PC-3 (cell line): ENCODE measurements around the gene FAM184A.

Experiments used
- CTCF ChIP-seq: fragments of 300-600 bp; sonication (generic); conservative IDR thresholded peaks from 2 replicates; pipeline ENCODE4 v1.5.1; 2017; ENCODE audit warnings: antibody characterized with exemption, low read depth, mild to moderate bottlenecking, low read length
- EZH2 ChIP-seq: fragments of 300-600 bp; sonication (generic); IDR thresholded peaks from one replicate; pipeline ENCODE4 v1.6.1; 2017; ENCODE audit warnings: antibody characterized with exemption, mild to moderate bottlenecking, low read length; ENCODE audit not compliant: unreplicated experiment
- EZH2phosphoT487 ChIP-seq: fragments of 300-600 bp; sonication (generic); IDR thresholded peaks from 2 replicates; pipeline ENCODE4 v1.6.1; 2018; ENCODE audit warnings: mild to moderate bottlenecking, antibody characterized with exemption, low read length, borderline replicate concordance

- TF ChIP-seq CTCF (no peak), EZH2phosphoT487 (no peak), EZH2 (no peak)
Measured at GRCh38 chr6:119036081-119036480, 42.4 kb downstream of the FAM184A start.
